Subcutaneous abdominal adipose tissue (tissue), 5 donors: Measurements from ENCODE around the gene NOS1AP.

ENCODE experiments used
- H3K27ac ChIP-seq: one replicate; pipeline ENCODE4 v1.7.0; 2013; ENCODE audit warnings: low read depth, mild to moderate bottlenecking, inconsistent platforms, low read length, moderate library complexity
- H3K27me3 ChIP-seq, 5 donors: one replicate each; pipeline ENCODE4 v1.7.0; 2013; ENCODE audit warnings: low read length in 5 of 5, inconsistent platforms in 1 of 5; ENCODE audit not compliant: control insufficient read depth in 5 of 5, insufficient read depth in 4 of 5
- H3K36me3 ChIP-seq, 5 donors: one replicate each; pipeline ENCODE4 v1.7.0; 2013; ENCODE audit warnings: low read length in 5 of 5; ENCODE audit not compliant: control insufficient read depth in 5 of 5, insufficient read depth in 5 of 5
- H3K4me1 ChIP-seq, 5 donors: one replicate each; pipeline ENCODE4 v1.7.0; 2013; ENCODE audit warnings: low read length in 5 of 5, mild to moderate bottlenecking in 3 of 5, moderate library complexity in 1 of 5; ENCODE audit not compliant: control insufficient read depth in 5 of 5, insufficient read depth in 5 of 5
- H3K4me3 ChIP-seq, 5 donors: one replicate each; pipeline ENCODE4 v1.7.0; 2013; ENCODE audit warnings: low read length in 5 of 5, low read depth in 1 of 5
- H3K9ac ChIP-seq, 5 donors: one replicate each; pipeline ENCODE4 v1.7.0; 2013; ENCODE audit warnings: low read length in 5 of 5, mild to moderate bottlenecking in 4 of 5, moderate library complexity in 3 of 5
- H3K9me3 ChIP-seq, 5 donors: one replicate each; pipeline ENCODE4 v1.7.0; 2013; ENCODE audit warnings: low read length in 5 of 5; ENCODE audit not compliant: control insufficient read depth in 5 of 5
- donor health status: healthy.
- donor health status: healthy.
- donor health status: healthy.
- donor health status: healthy.
- donor health status: healthy.

NOS1AP gene

GRCh38 chr1:162094271-162094670 is 24.8 kb downstream of the NOS1AP start:
- Histone ChIP-seq H3K4me3 (no peak overlapping the region), H3K27ac (no peak overlapping the region), H3K36me3 (no peaks in the 10 kb centered on the region), H3K9me3 (no peaks in the 10 kb centered on the region), H3K4me1 (no peaks in the 10 kb centered on the region), H3K27me3 (no peaks in the 10 kb centered on the region), H3K9ac (no peak overlapping the region)

- no peaks in the 10 kb centered on the region for H3K9me3 ChIP-seq
- H3K27me3 ChIP-seq = no peaks in the 10 kb centered on the region
- H3K36me3 ChIP-seq = no peaks in the 10 kb centered on the region
- no peaks in the 10 kb centered on the region for H3K4me1 ChIP-seq
- H3K4me3 ChIP-seq = no peak overlapping the region
- no peak overlapping the region for H3K27ac ChIP-seq
- H3K9ac ChIP-seq = no peak overlapping the region
Observed at GRCh38 chr1:162094723-162095122, 25.2 kb downstream of the NOS1AP start.

- H3K9me3 ChIP-seq = no peaks in the 10 kb centered on the region
- peaks cover 0 to under 1% (median 0%) of the 10 kb centered on the region in 5 donors for H3K4me1 ChIP-seq
- H3K27me3 ChIP-seq = peaks cover 0 to 2% (median 0%) of the 10 kb centered on the region in 5 donors
- H3K27ac ChIP-seq = no peak overlapping the region
- no peak overlapping the region for H3K4me3 ChIP-seq
- no peaks in the 10 kb centered on the region for H3K36me3 ChIP-seq
- H3K9ac ChIP-seq = no peak overlapping the region
Observed at GRCh38 chr1:162107911-162108310, 38.4 kb downstream of the NOS1AP start.

- Histone ChIP-seq H3K4me3 (no peak overlapping the region), H3K4me1 (peaks cover 0 to 4% (median 0%) of the 10 kb centered on the region in 5 donors), H3K9ac (no peak overlapping the region), H3K36me3 (no peaks in the 10 kb centered on the region), H3K27me3 (peaks cover 0 to 2% (median 0%) of the 10 kb centered on the region in 5 donors), H3K27ac (no peak overlapping the region), H3K9me3 (no peaks in the 10 kb centered on the region)
Observed at GRCh38 chr1:162108426-162108825, 38.9 kb downstream of the NOS1AP start.

GRCh38 chr1:162110910-162111309 is 41.4 kb downstream of the NOS1AP start:
- Histone ChIP-seq H3K27ac (no peak overlapping the region), H3K9ac (no peak overlapping the region), H3K9me3 (no peaks in the 10 kb centered on the region), H3K4me3 (no peak overlapping the region), H3K36me3 (no peaks in the 10 kb centered on the region), H3K4me1 (peaks cover 0 to 4% (median 0%) of the 10 kb centered on the region in 5 donors), H3K27me3 (peaks cover 0 to 2% (median 0%) of the 10 kb centered on the region in 5 donors)

- H3K4me3 ChIP-seq = no peak overlapping the region
Observed at GRCh38 chr1:162111572-162111971, 42.1 kb downstream of the NOS1AP start.

GRCh38 chr1:162113419-162113818 is 43.9 kb downstream of the NOS1AP start:
- H3K27me3 ChIP-seq = no peaks in the 10 kb centered on the region
- no peaks in the 10 kb centered on the region for H3K9me3 ChIP-seq
- peaks cover 0 to 4% (median 0%) of the 10 kb centered on the region in 5 donors for H3K4me1 ChIP-seq
- no peak overlapping the region for H3K27ac ChIP-seq
- no peaks in the 10 kb centered on the region for H3K36me3 ChIP-seq
- no peak overlapping the region for H3K4me3 ChIP-seq
- H3K9ac ChIP-seq = no peak overlapping the region

More at GRCh38 chr1:162111572-162111971, 42.1 kb downstream of the NOS1AP start:
- H3K9ac ChIP-seq = no peak overlapping the region
- no peaks in the 10 kb centered on the region for H3K27me3 ChIP-seq
- H3K27ac ChIP-seq = no peak overlapping the region
- H3K4me1 ChIP-seq = peaks cover 0 to 4% (median 0%) of the 10 kb centered on the region in 5 donors
- H3K36me3 ChIP-seq = no peaks in the 10 kb centered on the region
- no peaks in the 10 kb centered on the region for H3K9me3 ChIP-seq

GRCh38 chr1:162117039-162117774 is 47.7 kb downstream of the NOS1AP start:
- Histone ChIP-seq H3K9me3 (no peaks in the 10 kb centered on the region), H3K4me3 (no peak overlapping the region), H3K27ac (no peak overlapping the region), H3K9ac (no peak overlapping the region), H3K36me3 (no peaks in the 10 kb centered on the region), H3K4me1 (peaks cover 0 to 4% (median 0%) of the 10 kb centered on the region in 5 donors), H3K27me3 (no peaks in the 10 kb centered on the region)

GRCh38 chr1:162118063-162118462 is 48.6 kb downstream of the NOS1AP start:
- Histone ChIP-seq H3K4me1 (peaks cover 0 to 2% (median 0%) of the 10 kb centered on the region in 5 donors), H3K27ac (no peak overlapping the region), H3K36me3 (no peaks in the 10 kb centered on the region), H3K9ac (no peak overlapping the region), H3K9me3 (no peaks in the 10 kb centered on the region), H3K4me3 (no peak overlapping the region), H3K27me3 (no peaks in the 10 kb centered on the region)

GRCh38 chr1:162128693-162129356 is 59.3 kb downstream of the NOS1AP start:
- Histone ChIP-seq H3K4me3 (no peak overlapping the region), H3K27me3 (no peaks in the 10 kb centered on the region), H3K9me3 (no peaks in the 10 kb centered on the region), H3K9ac (no peak overlapping the region), H3K36me3 (no peaks in the 10 kb centered on the region), H3K4me1 (peaks cover 0 to 5% (median 0%) of the 10 kb centered on the region in 5 donors), H3K27ac (no peak overlapping the region)
